IPS-NIHi7 (cell line): ENCODE data around the gene DNAAF5.

Experiments
- DNase-seq: peaks from one replicate; pipeline ENCODE4 v3.0.0; 2012; ENCODE audit warnings: mixed read lengths; ENCODE audit errors: extremely low spot score

The DNAAF5 gene

GRCh38 chr7:726084-726853, at the start of gene DNAAF5:
DNAAF5 (plus strand) TSS chr7:726699; CDS start chr7:726721, 22 bp downstream.
- DNase-seq, result peak; percentile 95

DNA sequence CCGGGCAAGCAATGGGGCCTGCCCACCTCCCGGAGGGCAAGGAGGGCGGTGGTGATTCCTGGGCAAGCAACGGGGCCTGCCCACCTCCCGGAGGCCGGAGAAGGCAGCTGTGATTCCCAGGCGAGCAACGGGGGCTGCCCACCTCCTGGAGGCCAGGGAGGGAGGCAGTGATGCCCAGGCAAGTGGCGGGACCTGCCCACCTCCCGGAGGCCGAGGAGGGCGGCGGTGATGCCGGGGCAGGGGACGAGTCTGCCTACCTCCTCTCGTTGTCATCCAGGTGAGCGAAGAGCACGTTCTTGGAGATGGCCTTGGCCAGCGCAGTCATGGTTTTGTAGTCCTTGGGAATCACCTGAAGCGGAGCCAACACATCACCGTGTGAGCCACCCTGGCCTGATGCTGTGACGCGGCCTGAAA, 49.5 kb upstream of the DNAAF5 start:
- no peak for DNase-seq

DNA sequence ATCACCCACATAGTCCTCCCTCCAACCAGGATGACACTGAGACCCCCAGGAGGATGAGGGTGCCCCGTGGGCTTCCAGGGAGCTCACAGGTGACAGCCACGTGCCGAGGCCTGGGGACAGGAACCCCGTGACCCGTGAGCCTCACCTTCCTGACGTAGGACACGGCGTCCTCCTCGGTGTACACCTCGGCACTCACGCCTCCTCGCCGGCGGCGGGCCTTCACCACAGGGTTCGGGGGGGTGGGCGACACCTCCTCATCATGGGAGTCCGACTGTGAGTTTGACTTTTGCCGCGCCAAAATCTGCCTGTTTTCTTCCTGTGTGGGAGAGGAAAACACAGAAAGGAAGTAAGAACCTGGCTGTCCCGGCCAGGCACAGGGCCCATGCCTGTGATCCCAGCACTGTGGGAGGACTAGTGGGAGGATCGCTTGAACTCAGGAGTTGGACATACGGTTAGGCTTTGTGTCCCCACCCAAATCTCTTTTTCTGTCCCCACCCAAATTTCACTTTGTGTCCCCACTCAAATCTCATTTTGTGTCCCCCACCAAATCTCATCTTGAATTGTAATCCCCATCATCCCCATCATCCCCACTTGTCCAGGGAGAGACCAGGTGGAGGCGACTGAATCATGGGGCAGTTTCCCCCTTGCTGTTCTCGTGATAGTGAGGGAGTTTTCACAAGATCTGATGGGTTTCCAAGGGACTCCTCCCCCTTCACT, 45.9 kb upstream of the DNAAF5 start:
- no peak for DNase-seq

DNA sequence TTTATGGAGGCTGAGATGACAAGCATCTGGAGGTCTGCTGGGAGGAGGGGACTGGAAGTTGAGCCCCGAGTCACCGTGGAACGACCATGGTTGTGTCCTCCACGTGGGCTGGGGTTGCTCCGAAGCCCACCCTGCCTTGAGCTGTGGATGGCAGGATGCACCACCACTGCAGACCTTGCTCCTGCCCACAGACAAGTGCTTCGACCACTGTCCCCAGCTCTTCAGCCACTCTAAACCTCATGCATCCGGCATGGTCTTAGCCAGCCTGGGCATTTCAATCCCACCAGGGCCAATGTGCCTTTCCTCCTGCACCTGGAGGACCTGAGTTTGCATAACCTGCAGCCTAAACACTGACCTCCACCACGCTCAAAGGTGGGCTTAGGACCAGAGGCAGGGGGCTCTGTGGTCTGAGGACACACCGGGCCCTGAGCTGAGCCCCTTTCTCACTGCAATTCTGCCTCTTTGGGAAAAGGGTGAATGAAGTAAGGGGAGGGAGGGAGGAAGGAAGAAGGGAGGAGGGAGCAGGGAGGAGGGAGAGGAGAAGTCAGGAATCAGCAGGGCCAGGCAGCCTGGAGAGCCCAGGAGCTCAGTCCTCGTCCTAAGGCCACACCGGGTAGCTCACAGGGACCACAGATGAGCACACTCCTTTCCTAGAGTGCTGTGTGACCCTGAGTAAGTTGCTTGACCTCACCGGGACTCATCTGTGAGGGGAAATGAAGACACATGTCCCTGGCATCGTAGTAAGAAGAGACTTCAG, 44.8 kb upstream of the DNAAF5 start:
- DNase-seq, result no peak

DNA sequence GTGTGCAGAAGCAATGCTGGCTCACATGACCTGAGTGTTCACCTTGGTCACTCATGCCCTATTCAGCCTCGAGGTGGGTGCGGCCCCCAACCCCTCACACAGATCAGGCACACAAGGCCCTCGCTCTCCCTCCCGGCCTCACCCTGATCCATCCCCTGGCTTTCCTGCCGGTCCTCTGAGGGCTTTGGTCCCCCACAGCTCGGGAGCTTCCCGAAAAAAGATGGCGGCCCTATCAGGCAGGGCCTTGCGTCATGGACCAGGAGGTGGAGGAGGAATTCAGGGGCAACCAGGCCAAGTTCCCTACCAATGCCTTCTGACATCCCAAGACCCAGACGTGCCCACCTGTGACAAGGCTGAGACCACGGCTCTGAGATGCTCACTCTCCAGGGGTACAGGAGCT, 43.7 kb upstream of the DNAAF5 start:
- DNase-seq, result no peak

DNA sequence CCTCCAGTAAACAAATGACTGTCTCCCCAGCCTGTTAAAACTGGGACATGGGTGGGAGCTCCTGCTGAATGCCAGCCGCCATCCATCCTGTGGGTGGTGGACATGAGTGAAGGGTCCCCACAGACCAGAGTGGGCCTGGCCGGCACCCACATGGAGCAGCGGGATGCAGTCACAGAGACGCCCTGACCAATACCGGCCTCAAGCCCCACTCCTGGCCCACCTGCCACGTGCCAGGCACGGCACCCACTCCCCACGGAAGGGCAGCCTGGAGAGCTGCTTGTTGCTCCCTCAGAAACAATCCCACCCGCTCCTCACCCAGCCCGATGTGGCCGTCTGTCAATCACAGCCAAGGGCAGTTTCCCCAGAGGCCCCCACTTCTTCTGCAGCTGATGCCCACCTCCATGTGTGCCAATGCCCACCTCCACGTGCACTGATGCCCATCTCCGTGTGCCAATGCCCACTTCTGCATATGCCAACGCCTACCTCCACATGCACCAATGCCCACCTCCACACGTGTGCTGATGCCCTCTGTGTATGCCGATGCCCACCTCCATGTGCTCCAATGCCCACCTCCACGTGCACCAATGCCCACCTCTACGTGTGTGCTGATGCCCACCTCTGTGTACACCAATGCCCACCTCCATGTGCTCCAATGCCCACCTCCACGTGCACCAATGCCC, 42.8 kb upstream of the DNAAF5 start:
- DNase-seq, result no peak

DNA sequence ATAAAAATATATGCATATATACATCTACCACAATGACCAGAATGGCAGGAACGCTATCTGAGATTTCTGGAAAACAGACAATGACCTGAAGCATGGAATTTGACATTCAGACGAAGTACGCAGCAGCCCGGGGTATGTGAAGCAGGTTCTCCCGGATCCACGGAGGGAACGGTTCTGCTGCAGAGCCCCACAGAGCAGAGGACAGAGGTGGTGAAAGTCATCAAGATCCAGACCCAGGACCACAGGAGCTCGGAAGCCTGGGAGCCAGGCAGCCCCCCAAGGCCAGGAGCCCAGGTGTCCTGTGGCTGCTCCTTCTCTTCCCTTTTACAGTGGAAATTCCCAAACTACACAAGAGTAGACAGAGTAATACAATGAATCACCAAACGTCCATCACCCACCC, 42.1 kb upstream of the DNAAF5 start:
- no peak for DNase-seq

- no peak for DNase-seq
Measured at GRCh38 chr7:685540-685939, 41.0 kb upstream of the DNAAF5 start.

- DNase-seq, result no peak
Measured at GRCh38 chr7:690478-691360, 35.8 kb upstream of the DNAAF5 start.

DNA sequence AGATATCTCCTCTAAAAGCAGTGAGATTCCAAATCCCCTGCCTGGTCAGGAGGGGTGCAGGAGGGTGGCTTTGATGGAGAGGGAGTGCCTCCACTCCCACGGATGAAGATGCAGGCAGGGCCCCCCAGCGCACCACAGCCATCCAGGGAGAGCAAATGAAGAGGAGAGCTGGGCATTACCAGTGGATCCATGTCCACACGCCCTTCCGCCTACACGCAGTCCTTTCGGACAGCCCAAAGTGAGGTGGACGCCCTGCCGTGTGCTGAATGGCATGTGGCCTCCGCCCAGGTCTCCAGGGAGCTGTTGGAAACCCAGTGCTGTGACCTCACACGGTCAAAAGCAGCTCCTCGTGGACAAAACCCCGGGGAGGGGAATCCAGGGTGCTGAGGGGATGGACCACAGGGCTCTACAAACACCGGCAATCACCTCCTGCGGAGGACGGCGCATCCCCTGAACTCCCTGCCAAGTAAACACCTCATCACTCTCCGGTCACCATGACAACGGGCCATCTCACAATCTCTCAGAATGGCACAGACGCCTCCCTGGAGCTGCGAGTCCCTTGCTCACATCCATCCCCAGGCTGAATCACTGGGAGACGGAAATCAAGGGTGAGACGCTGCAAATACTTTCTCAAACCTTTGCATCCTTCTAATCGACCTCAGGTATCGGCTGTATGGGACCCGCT, 35.0 kb upstream of the DNAAF5 start:
- no peak for DNase-seq

GRCh38 chr7:693280-693679, 33.2 kb upstream of the DNAAF5 start:
- no peak for DNase-seq

DNA sequence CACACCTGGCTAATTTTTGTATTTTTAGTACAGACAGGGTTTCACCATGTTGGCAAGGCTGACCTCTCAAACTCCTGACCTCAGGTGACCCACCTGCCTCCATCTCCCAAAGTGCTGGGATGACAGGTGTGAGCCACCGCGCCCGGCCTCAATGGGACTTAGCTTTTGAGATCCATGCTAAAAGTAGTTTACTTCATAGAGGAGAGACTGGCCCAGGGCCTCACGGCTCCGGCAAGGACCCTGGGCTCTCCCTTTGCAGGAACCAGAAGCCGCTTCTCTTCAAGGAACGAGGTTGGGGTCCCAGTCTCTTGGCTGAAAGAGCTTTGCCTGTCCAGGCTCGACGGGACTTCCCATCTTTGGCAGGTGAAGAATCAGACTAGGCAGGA, 30.1 kb upstream of the DNAAF5 start:
- no peak for DNase-seq

GRCh38 chr7:696812-697551, 29.5 kb upstream of the DNAAF5 start:
- DNase-seq, result no peak

DNA sequence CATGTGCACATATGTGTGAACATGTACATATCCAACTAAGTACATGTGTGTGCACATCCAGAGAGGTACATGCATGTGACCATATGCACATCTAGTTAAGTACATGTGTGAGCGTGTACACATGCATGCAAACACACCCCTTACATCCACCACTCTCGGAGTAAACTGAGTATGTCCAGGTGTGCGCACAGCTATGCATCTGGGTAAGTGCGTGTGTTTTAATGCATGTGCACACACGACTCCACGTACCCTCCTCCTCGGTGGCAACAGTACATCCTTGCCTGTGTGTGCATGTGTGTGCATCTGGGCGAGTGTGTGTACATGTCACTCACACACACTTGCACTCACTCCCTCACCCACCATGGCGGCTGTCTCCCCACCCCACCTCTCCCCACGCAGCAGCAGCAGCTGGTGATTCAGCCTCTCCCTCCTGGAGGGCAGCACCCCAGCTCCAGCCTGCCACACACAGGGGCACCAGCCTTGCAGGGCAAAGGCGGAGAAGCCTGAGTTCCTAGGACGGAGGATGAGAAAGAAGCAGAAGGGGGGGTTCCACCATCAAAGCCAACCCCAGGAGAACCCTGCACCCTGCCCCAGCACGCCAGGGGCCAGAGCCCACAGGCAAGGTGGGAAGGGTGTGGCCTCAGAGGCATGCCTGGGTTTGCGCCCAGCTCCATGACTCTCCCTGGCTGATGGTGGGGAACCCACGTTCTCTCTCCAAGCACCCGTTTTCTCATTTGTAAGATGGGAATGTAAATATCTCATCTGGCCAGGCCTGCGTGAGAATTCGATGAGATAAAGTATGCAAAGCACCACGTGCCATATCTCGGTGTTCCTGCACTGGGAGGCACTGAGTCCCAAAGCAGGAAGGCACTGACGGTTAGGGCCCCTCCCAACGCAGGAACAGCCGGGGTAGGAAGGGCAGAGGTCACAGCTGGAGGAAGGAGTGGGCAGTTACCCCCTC, 27.7 kb upstream of the DNAAF5 start:
- DNase-seq, result no peak

- no peak for DNase-seq
Measured at GRCh38 chr7:699476-700170, 26.9 kb upstream of the DNAAF5 start.

GRCh38 chr7:701086-701671, 25.3 kb upstream of the DNAAF5 start:
- DNase-seq, result no peak

- no peak for DNase-seq
Measured at GRCh38 chr7:703049-703448, 23.4 kb upstream of the DNAAF5 start.

- DNase-seq, result no peak
Measured at GRCh38 chr7:706721-707120, 19.8 kb upstream of the DNAAF5 start.
